ENCODE data around the gene RBPMS2.

RBPMS2 gene

DNA sequence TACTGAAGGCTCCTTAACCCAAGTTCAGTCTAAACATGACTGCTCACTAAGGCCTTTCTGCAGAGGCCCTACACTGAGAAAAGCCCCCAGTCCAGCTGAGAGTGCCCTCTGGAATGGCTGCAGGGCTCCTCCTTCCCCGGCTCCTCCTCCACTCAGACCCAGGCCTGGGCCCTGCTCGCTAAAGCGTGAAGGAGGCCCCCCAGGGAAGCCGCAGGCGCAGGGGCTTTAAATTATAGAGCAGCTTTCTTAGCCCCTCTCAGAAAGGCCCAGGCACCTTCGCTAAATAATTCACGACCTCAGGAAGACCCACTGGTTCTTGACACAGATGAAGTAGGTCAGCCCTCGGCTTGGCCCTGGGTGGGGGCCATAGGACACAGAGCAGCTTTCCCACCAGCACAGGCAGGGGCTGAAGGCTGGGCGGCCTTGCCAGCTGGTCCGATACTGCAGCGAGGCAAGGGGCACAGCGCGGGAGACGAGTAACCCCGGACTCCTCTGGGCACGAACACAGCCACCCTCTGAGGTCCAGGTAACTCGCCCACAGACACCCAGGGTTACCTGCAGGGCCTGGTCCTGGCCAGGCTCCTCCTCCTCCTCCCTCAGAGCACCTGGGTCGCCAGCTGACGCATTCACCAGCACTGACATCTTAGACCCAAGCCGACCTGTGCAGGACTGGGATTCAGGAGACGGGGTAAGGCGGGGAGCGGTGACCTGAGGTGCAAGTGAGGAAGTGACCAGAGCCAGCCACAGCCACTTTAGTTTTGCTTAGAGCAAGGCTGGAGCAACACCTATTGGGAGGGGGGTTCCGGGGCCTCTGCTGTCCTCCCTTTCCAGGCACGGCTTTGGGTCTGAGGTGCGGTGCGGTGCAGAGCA, 36.9 kb downstream of the RBPMS2 start:
- peak; percentile 66 for DNase-seq
- H3K9me3 Mint-ChIP-seq: no peaks in the 10 kb centered on the region
- H3K27ac Mint-ChIP-seq: peak overlapping the region; percentile 85
- peaks cover 4% of the 10 kb centered on the region for H3K27me3 Mint-ChIP-seq (ENCODE audit: low read depth, poor library complexity)
- peaks cover 56% of the 10 kb centered on the region for H3K4me1 Mint-ChIP-seq
- H3K4me3 Mint-ChIP-seq: peak overlapping the region; percentile 13
- peaks cover 9% of the 10 kb centered on the region for H3K36me3 Mint-ChIP-seq (ENCODE audit: low read depth)
- TF ChIP-seq CTCF (IDR thresholded peaks at IDR 0.05): no peak

DNA sequence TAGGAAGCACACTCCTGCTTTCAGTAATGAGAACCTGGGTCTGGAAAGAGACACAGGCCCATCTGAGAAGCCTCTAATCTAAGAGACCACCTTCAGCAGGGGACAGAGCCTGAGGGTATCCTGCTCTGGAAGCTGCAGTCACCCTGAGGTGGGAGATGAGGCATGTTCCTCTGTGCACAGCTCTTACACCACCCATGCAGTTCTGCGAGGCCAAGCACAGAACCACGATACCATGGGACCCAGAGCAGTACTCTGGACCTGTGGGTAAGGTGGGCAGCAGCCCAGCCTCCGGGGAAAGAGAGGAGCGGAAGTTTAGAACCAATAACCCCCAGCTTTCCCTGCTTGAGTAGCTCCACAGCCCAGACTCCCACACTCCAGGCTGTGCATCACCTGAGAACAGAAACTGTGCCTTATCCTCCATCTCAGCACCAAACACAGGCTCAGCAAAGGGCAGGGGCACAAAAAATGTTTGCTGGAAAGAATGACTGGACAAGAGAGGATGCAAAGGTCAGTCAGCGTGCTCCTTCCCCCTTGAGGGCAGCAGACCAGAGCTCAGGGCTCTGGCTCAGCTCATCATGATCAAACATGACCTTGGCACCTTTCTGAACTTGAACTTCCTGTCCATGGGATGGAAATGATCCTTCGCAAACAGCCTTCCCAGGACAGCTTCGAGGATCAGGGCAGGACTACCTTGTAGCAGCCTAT, 43.1 kb downstream of the RBPMS2 start:
- DNase-seq: no peak
- Mint-ChIP-seq H3K36me3 (ENCODE audit: low read depth) (peaks cover 11% of the 10 kb centered on the region), H3K27me3 (ENCODE audit: low read depth, poor library complexity) (peaks cover 4% of the 10 kb centered on the region), H3K4me3 (no peak overlapping the region), H3K27ac (peak overlapping the region; percentile 29), H3K4me1 (peaks cover 34% of the 10 kb centered on the region), H3K9me3 (no peaks in the 10 kb centered on the region)
- TF ChIP-seq CTCF (IDR thresholded peaks at IDR 0.05): no peak

DNA sequence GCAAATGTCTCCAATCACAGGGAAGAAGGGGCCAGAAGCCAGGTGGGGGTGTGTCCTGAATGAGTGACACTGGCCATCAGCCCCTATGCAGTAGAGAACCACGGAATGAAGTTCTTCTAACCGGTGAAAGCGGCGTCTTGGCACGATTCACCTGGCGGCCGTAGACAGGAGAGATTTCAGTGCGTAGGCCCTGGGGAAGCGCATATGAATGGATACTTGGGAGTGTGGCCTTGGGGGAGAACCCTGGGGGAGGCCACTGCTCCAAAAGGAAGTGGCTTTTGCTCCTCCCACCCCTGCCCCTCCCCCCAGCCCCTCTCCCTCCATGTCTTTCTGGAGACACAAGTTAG, 43.6 kb downstream of the RBPMS2 start:
- peaks cover 32% of the 10 kb centered on the region for H3K4me1 Mint-ChIP-seq
- H3K27ac Mint-ChIP-seq: no peak overlapping the region
- no peak overlapping the region for H3K4me3 Mint-ChIP-seq
- TF ChIP-seq CTCF (IDR thresholded peaks at IDR 0.05): no peak
- H3K36me3 Mint-ChIP-seq (ENCODE audit: low read depth): peaks cover 11% of the 10 kb centered on the region
- H3K27me3 Mint-ChIP-seq (ENCODE audit: low read depth, poor library complexity): peaks cover 4% of the 10 kb centered on the region
- no peaks in the 10 kb centered on the region for H3K9me3 Mint-ChIP-seq
- no peak for DNase-seq

DNA sequence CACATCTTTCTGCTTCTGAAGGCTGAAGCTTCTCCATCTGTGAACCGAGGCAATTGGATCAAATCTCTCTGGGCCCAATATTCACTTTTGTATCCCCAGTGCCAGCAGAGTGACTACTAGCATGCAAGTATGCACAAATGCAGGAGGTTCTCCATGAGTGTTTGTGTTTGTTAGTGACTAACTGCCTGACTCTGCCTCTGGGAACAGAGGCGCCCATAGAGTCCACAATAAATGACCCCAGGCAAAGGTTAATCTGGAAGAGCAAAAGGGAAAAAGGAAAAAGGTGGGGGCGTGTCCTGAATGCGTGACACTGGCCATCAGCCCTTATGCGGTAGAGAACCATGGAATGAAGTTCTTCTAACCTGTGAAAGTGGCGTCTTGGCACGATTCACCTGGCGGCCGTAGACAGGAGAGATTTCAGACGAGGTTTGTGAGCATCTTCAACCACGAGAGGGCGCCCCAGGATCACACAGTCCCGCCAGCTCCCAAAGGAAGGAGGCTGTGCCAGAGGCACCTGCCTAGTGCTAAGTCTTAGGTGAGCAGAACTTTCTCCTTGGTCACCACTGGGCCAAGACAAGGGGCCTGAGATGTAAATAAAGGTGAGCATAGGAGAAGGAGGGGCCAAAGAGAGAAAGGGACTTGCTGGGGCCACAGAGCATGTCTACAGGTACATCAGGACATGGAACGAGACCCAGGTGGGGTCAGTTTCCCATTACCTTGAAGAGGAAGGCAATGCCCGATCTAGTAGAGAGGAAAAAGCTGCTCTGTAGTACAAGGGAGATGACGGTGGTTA, 44.2 kb downstream of the RBPMS2 start:
- peak; percentile 91 for DNase-seq
- Mint-ChIP-seq H3K27ac (no peak overlapping the region), H3K36me3 (ENCODE audit: low read depth) (peaks cover 11% of the 10 kb centered on the region), H3K4me1 (peaks cover 31% of the 10 kb centered on the region), H3K4me3 (no peak overlapping the region), H3K27me3 (ENCODE audit: low read depth, poor library complexity) (peaks cover 4% of the 10 kb centered on the region), H3K9me3 (no peaks in the 10 kb centered on the region)
- TF ChIP-seq CTCF (IDR thresholded peaks at IDR 0.05): peak; percentile 91

DNA sequence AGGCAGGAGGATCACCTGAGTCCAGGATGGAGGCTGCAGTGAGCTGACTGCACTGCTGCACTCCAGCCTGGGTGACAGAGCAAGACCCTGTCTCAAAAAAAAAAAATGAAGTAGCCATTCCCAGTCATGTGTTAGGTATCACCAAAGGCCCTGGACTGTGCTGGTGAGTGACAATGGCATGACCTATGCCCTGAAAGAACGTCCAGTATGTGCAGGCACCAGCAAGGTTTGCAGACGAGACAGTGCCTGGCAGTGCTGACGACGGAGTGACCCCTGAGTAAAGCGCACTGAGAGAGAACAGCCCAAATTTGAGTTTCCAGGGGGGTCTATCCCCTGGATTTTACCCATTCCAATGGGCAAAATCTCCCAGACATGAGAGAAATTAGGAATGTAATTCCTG, 45.2 kb downstream of the RBPMS2 start:
- no peak overlapping the region for H3K27ac Mint-ChIP-seq
- H3K36me3 Mint-ChIP-seq (ENCODE audit: low read depth): peaks cover 11% of the 10 kb centered on the region
- H3K4me3 Mint-ChIP-seq: no peak overlapping the region
- TF ChIP-seq CTCF (IDR thresholded peaks at IDR 0.05): no peak
- no peaks in the 10 kb centered on the region for H3K9me3 Mint-ChIP-seq
- no peaks in the 10 kb centered on the region for H3K27me3 Mint-ChIP-seq (ENCODE audit: low read depth, poor library complexity)
- peaks cover 24% of the 10 kb centered on the region for H3K4me1 Mint-ChIP-seq
- DNase-seq: no peak

All from nephron progenitor cell (in vitro differentiated cells).